Measurements from ENCODE around the gene AP5S1.
"Not testable (repeated sequence)": the region's sequence is repeated elsewhere in the genome, so short reads cannot be mapped to it uniquely, and the experiment has no call there.

- TF ChIP-seq CTCF (conservative IDR thresholded peaks at IDR 0.05; ENCODE audit: low read depth, low read length); EZH2 (IDR thresholded peaks at IDR 0.05; ENCODE audit: borderline replicate concordance, low read depth, low read length, poor library complexity, severe bottlenecking): not testable (repeated sequence)
These were observed 26.2 kb upstream of the AP5S1 start for GRCh38 chr20:3794168-3794567.

All from A673 (cell line).